ENCODE measurements around the gene THSD8. TPM values are rescaled to one million over a fixed set of nuclear protein-coding genes. Genes with fewer than 3 reads are reported as not detected.

THSD8 gene
- total RNA-seq, 4 donors from 2014 or later = 0.67 TPM; not detected in 3

DNA sequence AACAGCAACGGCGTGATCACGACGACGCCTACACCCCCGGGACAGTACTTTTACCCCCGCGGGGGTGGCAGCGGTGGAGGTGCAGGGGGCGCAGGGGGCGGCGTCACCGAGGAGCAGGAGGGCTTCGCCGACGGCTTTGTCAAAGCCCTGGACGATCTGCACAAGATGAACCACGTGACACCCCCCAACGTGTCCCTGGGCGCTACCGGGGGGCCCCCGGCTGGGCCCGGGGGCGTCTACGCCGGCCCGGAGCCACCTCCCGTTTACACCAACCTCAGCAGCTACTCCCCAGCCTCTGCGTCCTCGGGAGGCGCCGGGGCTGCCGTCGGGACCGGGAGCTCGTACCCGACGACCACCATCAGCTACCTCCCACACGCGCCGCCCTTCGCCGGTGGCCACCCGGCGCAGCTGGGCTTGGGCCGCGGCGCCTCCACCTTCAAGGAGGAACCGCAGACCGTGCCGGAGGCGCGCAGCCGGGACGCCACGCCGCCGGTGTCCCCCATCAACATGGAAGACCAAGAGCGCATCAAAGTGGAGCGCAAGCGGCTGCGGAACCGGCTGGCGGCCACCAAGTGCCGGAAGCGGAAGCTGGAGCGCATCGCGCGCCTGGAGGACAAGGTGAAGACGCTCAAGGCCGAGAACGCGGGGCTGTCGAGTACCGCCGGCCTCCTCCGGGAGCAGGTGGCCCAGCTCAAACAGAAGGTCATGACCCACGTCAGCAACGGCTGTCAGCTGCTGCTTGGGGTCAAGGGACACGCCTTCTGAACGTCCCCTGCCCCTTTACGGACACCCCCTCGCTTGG lies 9.6 kb upstream of the THSD8 start:
- DNase-seq = peak; percentile 63 to 80
- Histone ChIP-seq H3K27me3 (no peaks in the 10 kb centered on the region), H3K4me3 (replicated peaks in 1 of 3) (peak overlapping the region; percentile 81 to 100 (median 90)), H3K27ac (peak overlapping the region; percentile 96 to 99 (median 96)), H3K9me3 (no peaks in the 10 kb centered on the region), H3K36me3 (peaks cover 0 to 16% of the 10 kb centered on the region in 2 donors), H3K4me1 (peaks cover 34 to 43% of the 10 kb centered on the region in 2 donors)
- intact Hi-C loops (cut with DNase I) = no loop called here
- peak in 1 of 2 donors; percentile 77 for TF ChIP-seq POLR2A (IDR thresholded peaks at IDR 0.05)
- TF ChIP-seq, protein P1, sequence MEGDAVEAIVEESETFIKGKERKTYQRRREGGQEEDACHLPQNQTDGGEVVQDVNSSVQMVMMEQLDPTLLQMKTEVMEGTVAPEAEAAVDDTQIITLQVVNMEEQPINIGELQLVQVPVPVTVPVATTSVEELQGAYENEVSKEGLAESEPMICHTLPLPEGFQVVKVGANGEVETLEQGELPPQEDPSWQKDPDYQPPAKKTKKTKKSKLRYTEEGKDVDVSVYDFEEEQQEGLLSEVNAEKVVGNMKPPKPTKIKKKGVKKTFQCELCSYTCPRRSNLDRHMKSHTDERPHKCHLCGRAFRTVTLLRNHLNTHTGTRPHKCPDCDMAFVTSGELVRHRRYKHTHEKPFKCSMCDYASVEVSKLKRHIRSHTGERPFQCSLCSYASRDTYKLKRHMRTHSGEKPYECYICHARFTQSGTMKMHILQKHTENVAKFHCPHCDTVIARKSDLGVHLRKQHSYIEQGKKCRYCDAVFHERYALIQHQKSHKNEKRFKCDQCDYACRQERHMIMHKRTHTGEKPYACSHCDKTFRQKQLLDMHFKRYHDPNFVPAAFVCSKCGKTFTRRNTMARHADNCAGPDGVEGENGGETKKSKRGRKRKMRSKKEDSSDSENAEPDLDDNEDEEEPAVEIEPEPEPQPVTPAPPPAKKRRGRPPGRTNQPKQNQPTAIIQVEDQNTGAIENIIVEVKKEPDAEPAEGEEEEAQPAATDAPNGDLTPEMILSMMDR (IDR thresholded peaks at IDR 0.05) = no peak
- WGBS, 2 donors = 0% methylated on average over 6 to 10 of the region's 84 CpGs

DNA sequence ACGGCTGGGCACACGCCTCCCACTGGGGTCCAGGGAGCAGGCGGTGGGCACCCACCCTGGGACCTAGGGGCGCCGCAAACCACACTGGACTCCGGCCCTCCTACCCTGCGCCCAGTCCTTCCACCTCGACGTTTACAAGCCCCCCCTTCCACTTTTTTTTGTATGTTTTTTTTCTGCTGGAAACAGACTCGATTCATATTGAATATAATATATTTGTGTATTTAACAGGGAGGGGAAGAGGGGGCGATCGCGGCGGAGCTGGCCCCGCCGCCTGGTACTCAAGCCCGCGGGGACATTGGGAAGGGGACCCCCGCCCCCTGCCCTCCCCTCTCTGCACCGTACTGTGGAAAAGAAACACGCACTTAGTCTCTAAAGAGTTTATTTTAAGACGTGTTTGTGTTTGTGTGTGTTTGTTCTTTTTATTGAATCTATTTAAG lies 9.0 kb upstream of the THSD8 start:
- DNase-seq = no peak
- WGBS, 2 donors = 0 to 1% methylated on average over 21 to 22 of the region's 22 CpGs
- H3K27ac ChIP-seq = peak overlapping the region; percentile 96 to 99 (median 96)
- H3K27me3 ChIP-seq = no peaks in the 10 kb centered on the region
- peaks cover 0 to 16% of the 10 kb centered on the region in 2 donors for H3K36me3 ChIP-seq
- no peaks in the 10 kb centered on the region for H3K9me3 ChIP-seq
- peaks cover 28 to 37% of the 10 kb centered on the region in 2 donors for H3K4me1 ChIP-seq
- intact Hi-C loops (cut with DNase I) = no loop called here
- TF ChIP-seq, protein P1 (IDR thresholded peaks at IDR 0.05) = no peak
- TF ChIP-seq POLR2A (IDR thresholded peaks at IDR 0.05) = no peak
- peak overlapping the region; percentile 81 to 100 (median 90) for H3K4me3 ChIP-seq (replicated peaks in 1 of 3)

DNA sequence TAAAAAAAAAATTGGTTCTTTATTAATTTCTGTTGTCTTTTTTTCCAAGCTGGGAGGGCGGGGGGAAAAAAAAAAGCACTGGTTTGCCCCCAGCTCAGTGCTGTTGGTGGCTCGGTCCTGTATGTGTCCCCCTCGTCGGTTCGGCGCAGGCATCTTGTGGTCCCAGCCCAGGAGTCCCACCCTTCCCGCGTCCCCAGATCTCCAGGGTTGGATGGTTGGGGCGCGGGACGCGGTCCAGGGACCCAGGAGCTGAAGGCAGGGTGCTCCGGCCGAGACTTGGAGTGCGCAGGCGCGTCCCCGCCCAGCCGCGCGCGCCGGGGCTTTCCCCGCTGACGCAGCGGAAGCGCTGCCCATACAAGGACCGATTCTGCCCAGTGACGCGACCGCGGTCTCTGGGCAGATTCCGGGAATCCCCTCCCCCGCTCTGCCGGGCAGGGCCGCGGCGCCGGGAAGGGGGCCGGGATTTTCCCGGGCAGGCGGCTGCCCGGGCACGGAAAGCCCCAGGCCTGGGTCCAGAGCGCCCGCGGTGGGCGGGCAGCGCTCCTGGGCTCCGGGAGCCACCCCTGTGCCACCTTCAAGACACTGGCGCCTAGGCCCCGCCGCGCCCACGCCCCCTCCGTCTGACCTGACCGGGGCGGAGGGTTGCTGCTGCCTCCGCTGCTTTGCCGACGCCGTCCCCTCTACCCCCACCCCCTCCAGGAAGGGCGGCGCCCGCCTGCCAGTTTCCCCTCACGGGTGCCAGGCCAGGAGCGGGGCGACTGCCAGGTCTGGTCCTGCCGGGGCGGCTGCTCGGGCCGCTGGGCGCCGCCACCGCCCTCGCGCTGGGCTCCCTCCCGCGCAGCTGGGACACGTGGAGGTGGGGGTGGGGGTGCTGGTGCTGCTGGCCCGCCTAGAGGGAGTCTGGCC lies 8.3 kb upstream of the THSD8 start:
- Histone ChIP-seq H3K4me3 (replicated peaks in 1 of 3) (peak overlapping the region; percentile 81 to 100 (median 90)), H3K36me3 (peaks cover 0 to 16% of the 10 kb centered on the region in 2 donors), H3K27ac (peak overlapping the region; percentile 96 to 99 (median 96)), H3K4me1 (peaks cover 21 to 30% of the 10 kb centered on the region in 2 donors), H3K9me3 (no peaks in the 10 kb centered on the region), H3K27me3 (no peaks in the 10 kb centered on the region)
- intact Hi-C loops (cut with DNase I) = no loop called here
- TF ChIP-seq POLR2A (IDR thresholded peaks at IDR 0.05) = peak; percentile 45 to 96
- TF ChIP-seq, protein P1 (IDR thresholded peaks at IDR 0.05) = no peak
- 0% methylated on average over 13 to 17 of the region's 81 CpGs for WGBS, 2 donors
- peak; percentile 95 for DNase-seq

DNA sequence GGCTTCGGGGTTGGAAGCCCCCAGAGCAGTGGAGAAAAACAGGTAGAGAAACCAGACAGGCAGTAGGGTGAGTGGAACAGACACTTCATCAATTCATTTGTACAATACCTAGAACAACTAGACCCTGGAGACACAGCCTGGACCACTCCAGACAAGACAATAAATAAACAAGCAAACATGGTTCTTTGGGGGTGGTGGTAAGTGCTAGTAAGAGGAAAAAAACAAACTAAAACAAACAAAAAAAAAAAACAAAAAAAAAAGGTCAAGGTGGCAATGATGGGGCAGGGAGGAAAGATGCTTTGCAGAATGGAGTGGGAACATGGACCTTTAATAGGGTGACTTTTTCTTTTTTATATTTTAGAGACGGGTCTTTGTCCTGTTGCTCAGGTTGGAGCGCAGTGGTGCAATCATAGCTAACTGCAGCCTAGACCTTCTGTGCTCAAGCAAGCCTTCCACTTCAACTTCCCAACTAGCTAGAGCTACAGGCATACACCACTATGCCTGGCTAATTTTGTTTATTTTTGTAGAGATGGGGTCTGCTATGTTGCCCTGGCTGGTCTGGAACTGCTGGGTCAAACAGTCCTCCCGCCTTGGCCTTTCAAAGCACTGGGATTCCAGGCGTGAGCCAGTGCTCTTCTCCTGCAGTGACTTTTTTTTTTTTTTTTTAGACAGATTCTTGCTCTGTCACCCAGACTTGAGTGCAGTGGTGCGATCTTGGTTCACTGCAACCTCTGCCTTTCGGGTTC lies 7.5 kb upstream of the THSD8 start:
- peaks cover 13 to 22% of the 10 kb centered on the region in 2 donors for H3K4me1 ChIP-seq
- peak in 1 of 2 donors; percentile 29 for DNase-seq
- WGBS, 2 donors = 54 to 58% methylated on average over 7 of the region's 7 CpGs
- peak overlapping the region in 1 of 3 donors; percentile 90 for H3K4me3 ChIP-seq (replicated peaks in 1 of 3)
- intact Hi-C loops (cut with DNase I) = no loop called here
- H3K36me3 ChIP-seq = peaks cover 0 to 16% of the 10 kb centered on the region in 2 donors
- TF ChIP-seq POLR2A (IDR thresholded peaks at IDR 0.05) = no peak
- TF ChIP-seq, protein P1 (IDR thresholded peaks at IDR 0.05) = no peak
- H3K27me3 ChIP-seq = no peaks in the 10 kb centered on the region
- H3K27ac ChIP-seq = peak overlapping the region; percentile 96 to 99 (median 96)
- H3K9me3 ChIP-seq = no peaks in the 10 kb centered on the region

Measured in thyroid gland (tissue), 4 donors.